ENCODE data around the gene SYT2.

Gene SYT2

DNA sequence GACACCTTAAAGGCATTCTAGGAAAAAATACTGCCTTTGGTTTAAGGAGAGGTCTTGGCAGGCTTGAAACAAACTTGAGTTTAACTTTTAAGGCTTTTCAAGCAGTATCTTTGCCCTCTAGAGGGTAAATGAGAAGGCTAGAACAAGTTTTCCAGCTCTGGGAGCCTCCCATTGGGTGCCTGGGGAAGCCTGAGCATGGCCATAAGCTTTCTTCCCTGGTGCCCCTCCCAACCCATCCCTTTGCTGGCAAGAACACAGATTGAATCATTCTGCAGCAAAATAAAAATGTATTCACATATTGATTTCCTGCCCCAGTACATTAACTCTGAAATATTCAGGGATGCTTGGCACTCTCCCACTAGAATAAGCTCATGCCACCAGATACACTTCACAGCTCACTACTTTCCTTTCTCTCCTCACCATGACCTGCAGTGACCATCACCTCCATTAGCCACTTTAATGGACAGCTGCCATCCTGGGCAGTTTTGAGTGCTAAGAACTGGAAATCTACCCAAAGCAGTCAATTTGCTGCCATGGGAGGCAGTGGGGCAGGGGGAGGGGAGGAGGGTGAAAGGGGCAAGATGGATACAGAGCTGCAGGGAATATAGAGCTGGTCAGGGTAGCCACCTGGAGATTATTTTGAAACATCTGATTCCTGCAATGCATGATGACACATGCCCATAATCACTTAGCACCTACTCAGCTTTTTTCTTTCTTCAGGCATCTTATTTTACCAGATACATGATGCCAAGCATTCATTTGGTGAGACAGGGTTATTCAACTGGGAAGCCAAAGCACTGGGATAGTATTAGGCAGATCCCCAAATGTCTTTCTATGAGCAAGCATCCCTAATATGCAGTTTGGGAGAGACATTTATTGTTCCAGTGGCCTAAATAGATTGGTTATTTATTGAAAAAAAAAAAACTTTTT is 140.6 kb downstream of the SYT2 start:
- intact Hi-C loops (cut with DNase I; ENCODE audit: low total_unique reads): no loop called here
- H3K4me1 ChIP-seq: peaks cover 4 to 97% (median 66%) of the 10 kb centered on the region in 4 donors
- H3K4me3 ChIP-seq: no peak overlapping the region
- peak overlapping the region; percentile 77 to 95 for H3K27ac ChIP-seq
- DNase-seq: no peak
- TF ChIP-seq, protein P1, sequence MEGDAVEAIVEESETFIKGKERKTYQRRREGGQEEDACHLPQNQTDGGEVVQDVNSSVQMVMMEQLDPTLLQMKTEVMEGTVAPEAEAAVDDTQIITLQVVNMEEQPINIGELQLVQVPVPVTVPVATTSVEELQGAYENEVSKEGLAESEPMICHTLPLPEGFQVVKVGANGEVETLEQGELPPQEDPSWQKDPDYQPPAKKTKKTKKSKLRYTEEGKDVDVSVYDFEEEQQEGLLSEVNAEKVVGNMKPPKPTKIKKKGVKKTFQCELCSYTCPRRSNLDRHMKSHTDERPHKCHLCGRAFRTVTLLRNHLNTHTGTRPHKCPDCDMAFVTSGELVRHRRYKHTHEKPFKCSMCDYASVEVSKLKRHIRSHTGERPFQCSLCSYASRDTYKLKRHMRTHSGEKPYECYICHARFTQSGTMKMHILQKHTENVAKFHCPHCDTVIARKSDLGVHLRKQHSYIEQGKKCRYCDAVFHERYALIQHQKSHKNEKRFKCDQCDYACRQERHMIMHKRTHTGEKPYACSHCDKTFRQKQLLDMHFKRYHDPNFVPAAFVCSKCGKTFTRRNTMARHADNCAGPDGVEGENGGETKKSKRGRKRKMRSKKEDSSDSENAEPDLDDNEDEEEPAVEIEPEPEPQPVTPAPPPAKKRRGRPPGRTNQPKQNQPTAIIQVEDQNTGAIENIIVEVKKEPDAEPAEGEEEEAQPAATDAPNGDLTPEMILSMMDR (IDR thresholded peaks at IDR 0.05): no peak
- no peaks in the 10 kb centered on the region for H3K9me3 ChIP-seq
- peaks cover 44 to 76% (median 56%) of the 10 kb centered on the region in 3 donors for H3K36me3 ChIP-seq
- H3K27me3 ChIP-seq: no peaks in the 10 kb centered on the region

- H3K9me3 ChIP-seq: no peaks in the 10 kb centered on the region
- no peak for DNase-seq
- intact Hi-C loops (cut with DNase I; ENCODE audit: low total_unique reads): no loop called here
- H3K27ac ChIP-seq: peak overlapping the region; percentile 77 to 95
- H3K36me3 ChIP-seq: peaks cover 44 to 79% (median 61%) of the 10 kb centered on the region in 3 donors
- peaks cover 4 to 99% (median 71%) of the 10 kb centered on the region in 4 donors for H3K4me1 ChIP-seq
- no peaks in the 10 kb centered on the region for H3K27me3 ChIP-seq
- TF ChIP-seq, protein P1 (IDR thresholded peaks at IDR 0.05): no peak
- H3K4me3 ChIP-seq: no peak overlapping the region
These were observed 141.4 kb downstream of the SYT2 start for GRCh38 chr1:202568826-202569225.

GRCh38 chr1:202568410-202568809 is 141.8 kb downstream of the SYT2 start:
- H3K36me3 ChIP-seq: peaks cover 41 to 77% (median 66%) of the 10 kb centered on the region in 3 donors
- TF ChIP-seq, protein P1 (IDR thresholded peaks at IDR 0.05): no peak
- no peaks in the 10 kb centered on the region for H3K9me3 ChIP-seq
- peaks cover 4 to 99% (median 75%) of the 10 kb centered on the region in 4 donors for H3K4me1 ChIP-seq
- no peak overlapping the region for H3K4me3 ChIP-seq
- H3K27me3 ChIP-seq: no peaks in the 10 kb centered on the region
- no peak for DNase-seq
- intact Hi-C loops (cut with DNase I; ENCODE audit: low total_unique reads): no loop called here
- peak overlapping the region; percentile 77 to 95 for H3K27ac ChIP-seq

GRCh38 chr1:202567738-202568137 is 142.5 kb downstream of the SYT2 start:
- H3K27me3 ChIP-seq: no peaks in the 10 kb centered on the region
- H3K4me3 ChIP-seq: no peak overlapping the region
- TF ChIP-seq, protein P1 (IDR thresholded peaks at IDR 0.05): no peak
- no peaks in the 10 kb centered on the region for H3K9me3 ChIP-seq
- peaks cover 4 to 100% (median 81%) of the 10 kb centered on the region in 4 donors for H3K4me1 ChIP-seq
- H3K36me3 ChIP-seq: peaks cover 39 to 75% (median 66%) of the 10 kb centered on the region in 3 donors
- intact Hi-C loops (cut with DNase I; ENCODE audit: low total_unique reads): no loop called here
- H3K27ac ChIP-seq: peak overlapping the region; percentile 77 to 95
- DNase-seq: no peak

DNA sequence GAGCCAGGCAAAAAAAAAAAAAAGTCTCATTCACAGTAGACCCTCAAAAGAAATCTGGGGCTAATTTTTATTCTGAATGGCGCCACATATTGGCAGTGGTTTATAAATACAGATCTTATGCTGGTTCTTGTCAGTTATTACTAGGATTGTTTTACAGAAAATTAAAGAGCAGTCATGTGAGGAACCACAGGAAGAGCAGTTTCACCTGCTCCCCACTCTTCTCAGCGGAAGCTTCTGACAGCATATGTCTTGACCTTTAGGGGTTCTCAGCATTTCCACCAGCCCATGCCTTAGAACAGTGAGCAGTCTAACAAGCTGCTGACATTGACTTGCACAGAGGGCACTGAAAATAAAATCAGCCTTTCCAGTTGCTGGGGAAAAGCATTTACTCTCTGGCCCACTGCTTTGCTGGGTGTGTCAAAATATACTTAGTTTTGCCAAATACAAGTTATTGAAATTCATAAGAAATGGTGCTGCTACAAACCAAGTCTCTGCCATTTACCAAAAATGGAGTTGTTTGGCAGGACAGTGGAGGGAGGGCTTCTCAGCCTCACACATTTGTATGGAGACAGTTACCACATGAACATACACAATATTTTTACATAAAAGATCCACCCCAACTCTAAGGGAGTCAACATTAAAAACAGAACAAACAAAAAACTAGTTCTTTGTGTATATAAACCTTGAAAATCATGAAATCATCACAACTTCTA is 144.2 kb downstream of the SYT2 start:
- TF ChIP-seq, protein P1 (IDR thresholded peaks at IDR 0.05): no peak
- no peaks in the 10 kb centered on the region for H3K9me3 ChIP-seq
- no peaks in the 10 kb centered on the region for H3K27me3 ChIP-seq
- H3K4me1 ChIP-seq: peaks cover 4 to 100% (median 86%) of the 10 kb centered on the region in 4 donors
- H3K4me3 ChIP-seq: no peak overlapping the region
- intact Hi-C loops (cut with DNase I; ENCODE audit: low total_unique reads): no loop called here
- peaks cover 33 to 64% (median 53%) of the 10 kb centered on the region in 3 donors for H3K36me3 ChIP-seq
- peak overlapping the region; percentile 77 to 95 for H3K27ac ChIP-seq
- DNase-seq: no peak
